Measurements from ENCODE around the gene MRPS5. TPM values are rescaled to one million over a fixed set of nuclear protein-coding genes. Genes with fewer than 3 reads are reported as not detected.

MRPS5 gene
- total and polyA plus RNA-seq, 4 donors, result 21.7 to 72.9 (median 57.0) TPM

DNA sequence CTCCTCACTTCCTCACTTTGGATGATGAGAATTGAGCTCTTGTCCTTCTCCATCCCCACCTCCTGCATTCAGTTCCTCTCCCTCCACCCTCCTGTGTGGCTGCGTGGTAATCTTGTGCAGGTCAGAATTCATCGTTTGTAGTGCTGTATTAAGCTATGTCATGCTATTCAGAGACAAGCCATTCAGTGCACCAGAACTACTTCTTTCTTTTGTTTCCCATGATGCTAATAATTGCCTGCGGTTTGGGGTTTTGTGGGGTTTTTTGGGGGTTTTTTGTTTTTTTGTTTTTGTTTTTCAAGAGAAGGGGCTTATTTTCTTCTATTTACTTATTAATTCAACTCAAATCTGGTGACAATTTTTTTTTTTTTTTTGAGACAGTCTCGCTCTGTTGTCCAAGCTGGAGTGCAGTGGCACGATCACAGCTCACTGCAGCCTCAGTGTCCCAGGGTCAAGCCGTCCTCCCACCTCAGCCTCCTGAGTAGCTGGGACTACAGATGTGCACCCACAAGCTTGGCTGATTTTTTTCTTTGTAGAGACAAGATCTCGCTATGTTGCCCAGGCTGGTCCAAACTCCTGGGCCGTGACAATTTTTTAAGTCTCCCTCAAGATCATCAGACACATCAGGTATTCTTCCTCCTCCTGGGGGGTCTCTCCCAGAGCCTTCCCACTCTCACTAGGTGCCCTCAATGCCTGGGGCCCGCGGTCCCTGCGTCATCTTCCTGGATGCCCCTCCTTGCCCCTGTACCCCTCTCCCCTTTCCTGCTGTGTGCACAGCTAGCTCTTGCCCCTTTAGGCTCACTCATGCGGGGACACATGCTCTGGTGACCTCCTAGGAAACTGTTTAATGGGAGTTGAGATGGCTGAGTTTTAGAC is 58.3 kb downstream of the MRPS5 start:
- Histone ChIP-seq H3K4me3 (ENCODE audit: low read depth in 1 of 3, low read length in 3 of 3) (no peak overlapping the region), H3K4me1 (ENCODE audit: control insufficient read depth in 4 of 4, insufficient read depth in 4 of 4, low read length in 3 of 4) (no peaks in the 10 kb centered on the region), H3K9ac (ENCODE audit: low read depth in 1 of 2, low read length in 2 of 2) (no peak overlapping the region), H3K9me3 (ENCODE audit: control insufficient read depth in 4 of 4, low read length in 3 of 4) (peaks cover 0 to 2% (median 0%) of the 10 kb centered on the region in 4 donors), H3K27ac (ENCODE audit: low read depth in 1 of 2, low read length in 2 of 2) (no peak overlapping the region), H3K36me3 (ENCODE audit: control insufficient read depth in 4 of 4, insufficient read depth in 3 of 4, low read depth in 1 of 4, low read length in 3 of 4) (peaks cover 0 to 1% (median 0%) of the 10 kb centered on the region in 4 donors), H3K27me3 (ENCODE audit: control insufficient read depth in 4 of 4, insufficient read depth in 4 of 4, low read length in 3 of 4) (peaks cover 0 to 4% (median 0%) of the 10 kb centered on the region in 4 donors)
- 71% methylated on average over 12 of the region's 12 CpGs for WGBS
- peak; percentile 6 for DNase-seq (ENCODE audit: low spot score)
- no peak for TF ChIP-seq SP1 (IDR thresholded peaks at IDR 0.05)

- H3K4me3 ChIP-seq (ENCODE audit: low read depth in 1 of 3, low read length in 3 of 3), result no peak overlapping the region
- no peak overlapping the region for H3K27ac ChIP-seq (ENCODE audit: low read depth in 1 of 2, low read length in 2 of 2)
- peaks cover 0 to 2% (median 0%) of the 10 kb centered on the region in 4 donors for H3K9me3 ChIP-seq (ENCODE audit: control insufficient read depth in 4 of 4, low read length in 3 of 4)
- DNase-seq (ENCODE audit: low spot score), result peak; percentile 20
- 60% methylated on average over 11 of the region's 11 CpGs for WGBS
- H3K4me1 ChIP-seq (ENCODE audit: control insufficient read depth in 4 of 4, insufficient read depth in 4 of 4, low read length in 3 of 4), result no peaks in the 10 kb centered on the region
- H3K27me3 ChIP-seq (ENCODE audit: control insufficient read depth in 4 of 4, insufficient read depth in 4 of 4, low read length in 3 of 4), result peaks cover 0 to 4% (median 0%) of the 10 kb centered on the region in 4 donors
- no peak for TF ChIP-seq HNF4G (IDR thresholded peaks at IDR 0.05)
- TF ChIP-seq, protein P1, sequence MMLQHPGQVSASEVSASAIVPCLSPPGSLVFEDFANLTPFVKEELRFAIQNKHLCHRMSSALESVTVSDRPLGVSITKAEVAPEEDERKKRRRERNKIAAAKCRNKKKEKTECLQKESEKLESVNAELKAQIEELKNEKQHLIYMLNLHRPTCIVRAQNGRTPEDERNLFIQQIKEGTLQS (IDR thresholded peaks at IDR 0.05), result no peak
- no peak for TF ChIP-seq HNF4A (conservative IDR thresholded peaks at IDR 0.05)
- TF ChIP-seq NR2F2 (IDR thresholded peaks at IDR 0.05), result no peak
- TF ChIP-seq JUND (IDR thresholded peaks at IDR 0.05), result no peak
- no peak for TF ChIP-seq RXRA (IDR thresholded peaks at IDR 0.05)
- no peak for TF ChIP-seq FOXA2 (IDR thresholded peaks at IDR 0.05)
- no peak for TF ChIP-seq GABPA (IDR thresholded peaks at IDR 0.05 in 1 of 2, conservative IDR thresholded peaks at IDR 0.05 in 1 of 2)
- TF ChIP-seq, protein P2, sequence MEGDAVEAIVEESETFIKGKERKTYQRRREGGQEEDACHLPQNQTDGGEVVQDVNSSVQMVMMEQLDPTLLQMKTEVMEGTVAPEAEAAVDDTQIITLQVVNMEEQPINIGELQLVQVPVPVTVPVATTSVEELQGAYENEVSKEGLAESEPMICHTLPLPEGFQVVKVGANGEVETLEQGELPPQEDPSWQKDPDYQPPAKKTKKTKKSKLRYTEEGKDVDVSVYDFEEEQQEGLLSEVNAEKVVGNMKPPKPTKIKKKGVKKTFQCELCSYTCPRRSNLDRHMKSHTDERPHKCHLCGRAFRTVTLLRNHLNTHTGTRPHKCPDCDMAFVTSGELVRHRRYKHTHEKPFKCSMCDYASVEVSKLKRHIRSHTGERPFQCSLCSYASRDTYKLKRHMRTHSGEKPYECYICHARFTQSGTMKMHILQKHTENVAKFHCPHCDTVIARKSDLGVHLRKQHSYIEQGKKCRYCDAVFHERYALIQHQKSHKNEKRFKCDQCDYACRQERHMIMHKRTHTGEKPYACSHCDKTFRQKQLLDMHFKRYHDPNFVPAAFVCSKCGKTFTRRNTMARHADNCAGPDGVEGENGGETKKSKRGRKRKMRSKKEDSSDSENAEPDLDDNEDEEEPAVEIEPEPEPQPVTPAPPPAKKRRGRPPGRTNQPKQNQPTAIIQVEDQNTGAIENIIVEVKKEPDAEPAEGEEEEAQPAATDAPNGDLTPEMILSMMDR (IDR thresholded peaks at IDR 0.05; ENCODE audit: low read depth, low read length, missing input control), result no peak
- TF ChIP-seq MAX (IDR thresholded peaks at IDR 0.05), result no peak
- TF ChIP-seq FOXA1 (IDR thresholded peaks at IDR 0.05), result no peak
- no peak for TF ChIP-seq SP1 (IDR thresholded peaks at IDR 0.05)
- TF ChIP-seq TAF1 (conservative IDR thresholded peaks at IDR 0.05), result no peak
- no peak for TF ChIP-seq RAD21 (IDR thresholded peaks at IDR 0.05)
- no peak for TF ChIP-seq EGR1 (IDR thresholded peaks at IDR 0.05; ENCODE audit: low read depth in 2 of 2)
- TF ChIP-seq, protein P3, sequence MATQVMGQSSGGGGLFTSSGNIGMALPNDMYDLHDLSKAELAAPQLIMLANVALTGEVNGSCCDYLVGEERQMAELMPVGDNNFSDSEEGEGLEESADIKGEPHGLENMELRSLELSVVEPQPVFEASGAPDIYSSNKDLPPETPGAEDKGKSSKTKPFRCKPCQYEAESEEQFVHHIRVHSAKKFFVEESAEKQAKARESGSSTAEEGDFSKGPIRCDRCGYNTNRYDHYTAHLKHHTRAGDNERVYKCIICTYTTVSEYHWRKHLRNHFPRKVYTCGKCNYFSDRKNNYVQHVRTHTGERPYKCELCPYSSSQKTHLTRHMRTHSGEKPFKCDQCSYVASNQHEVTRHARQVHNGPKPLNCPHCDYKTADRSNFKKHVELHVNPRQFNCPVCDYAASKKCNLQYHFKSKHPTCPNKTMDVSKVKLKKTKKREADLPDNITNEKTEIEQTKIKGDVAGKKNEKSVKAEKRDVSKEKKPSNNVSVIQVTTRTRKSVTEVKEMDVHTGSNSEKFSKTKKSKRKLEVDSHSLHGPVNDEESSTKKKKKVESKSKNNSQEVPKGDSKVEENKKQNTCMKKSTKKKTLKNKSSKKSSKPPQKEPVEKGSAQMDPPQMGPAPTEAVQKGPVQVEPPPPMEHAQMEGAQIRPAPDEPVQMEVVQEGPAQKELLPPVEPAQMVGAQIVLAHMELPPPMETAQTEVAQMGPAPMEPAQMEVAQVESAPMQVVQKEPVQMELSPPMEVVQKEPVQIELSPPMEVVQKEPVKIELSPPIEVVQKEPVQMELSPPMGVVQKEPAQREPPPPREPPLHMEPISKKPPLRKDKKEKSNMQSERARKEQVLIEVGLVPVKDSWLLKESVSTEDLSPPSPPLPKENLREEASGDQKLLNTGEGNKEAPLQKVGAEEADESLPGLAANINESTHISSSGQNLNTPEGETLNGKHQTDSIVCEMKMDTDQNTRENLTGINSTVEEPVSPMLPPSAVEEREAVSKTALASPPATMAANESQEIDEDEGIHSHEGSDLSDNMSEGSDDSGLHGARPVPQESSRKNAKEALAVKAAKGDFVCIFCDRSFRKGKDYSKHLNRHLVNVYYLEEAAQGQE (IDR thresholded peaks at IDR 0.05), result no peak
- TF ChIP-seq ZBTB33 (IDR thresholded peaks at IDR 0.05), result no peak
- no peak for TF ChIP-seq YY1 (IDR thresholded peaks at IDR 0.05)
- H3K36me3 ChIP-seq (ENCODE audit: control insufficient read depth in 4 of 4, insufficient read depth in 3 of 4, low read depth in 1 of 4, low read length in 3 of 4), result peaks cover 0 to 1% (median 0%) of the 10 kb centered on the region in 4 donors
- H3K9ac ChIP-seq (ENCODE audit: low read depth in 1 of 2, low read length in 2 of 2), result no peak overlapping the region
Measured at GRCh38 chr2:95062242-95063085, 59.1 kb downstream of the MRPS5 start.
